Fibroblast of the aortic adventitia (primary cell): Measurements from ENCODE around the gene OR4F15. TPM values are rescaled to one million over a fixed set of nuclear protein-coding genes. Genes with fewer than 3 reads are reported as not detected.
"Not testable (repeated sequence)": the region's sequence is repeated elsewhere in the genome, so short reads cannot be mapped to it uniquely, and the experiment has no call there.

Experiments used
- DNase-seq: peaks from one replicate; pipeline ENCODE4 v3.0.0-alpha.2; 2010; ENCODE audit warnings: low read depth
- H3K4me3 ChIP-seq: 2 replicates; pipeline ENCODE4 v1.5.1; 2011; ENCODE audit warnings: low read depth, mild to moderate bottlenecking, control low read depth, low read length, moderate library complexity
- CTCF ChIP-seq: IDR thresholded peaks from 2 replicates; pipeline ENCODE4 v1.5.1; 2011; ENCODE audit warnings: mild to moderate bottlenecking, low read length, control low read depth, inconsistent platforms; ENCODE audit not compliant: insufficient read depth
- total RNA-seq: library from RNA; depleted of rRNA; stranded (reverse); fragments of >200 nt; gene quantifications from 2 replicates; pipeline ENCODE4 v1.2.3, GENCODE V29; 2012; ENCODE audit warnings: low replicate concordance

The OR4F15 gene
- total RNA-seq, 1 donor, result not detected

GRCh38 chr15:101781928-101782327 is 30.1 kb upstream of the OR4F15 start:
- no peak for DNase-seq
- H3K4me3 ChIP-seq, result no peak overlapping the region
- TF ChIP-seq CTCF, result no peak

GRCh38 chr15:101784644-101785043 is 27.4 kb upstream of the OR4F15 start:
- DNase-seq, result no peak
- TF ChIP-seq CTCF, result no peak
- no peak overlapping the region for H3K4me3 ChIP-seq

DNA sequence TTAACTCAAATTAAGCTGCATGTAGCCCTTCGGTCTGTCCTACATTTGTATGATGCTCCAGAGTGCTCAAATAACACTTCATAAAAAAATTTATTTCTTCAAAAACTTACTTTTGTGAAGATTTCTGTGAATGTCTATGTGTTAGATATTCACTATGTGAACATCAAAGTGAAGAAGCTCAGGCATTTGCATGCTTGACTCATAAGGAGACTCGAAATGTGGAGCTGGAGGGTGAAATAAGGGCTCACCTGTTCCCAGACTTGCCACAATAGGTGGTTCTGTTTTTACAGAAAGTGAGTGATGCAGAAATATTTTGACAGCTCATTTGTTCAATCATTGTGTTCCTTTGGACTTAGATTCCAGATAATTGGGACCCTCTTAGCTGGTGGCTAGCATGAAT is 25.6 kb upstream of the OR4F15 start:
- not testable (repeated sequence) for H3K4me3 ChIP-seq

GRCh38 chr15:101788001-101788400 is 24.0 kb upstream of the OR4F15 start:
- not testable (repeated sequence) for DNase-seq, H3K4me3 ChIP-seq

More for the DNA sequence above, 25.6 kb upstream of the OR4F15 start:
- DNase-seq, result not testable (repeated sequence)

GRCh38 chr15:101788503-101789269 is 23.3 kb upstream of the OR4F15 start:
- H3K4me3 ChIP-seq, DNase-seq: not testable (repeated sequence)

- H3K4me3 ChIP-seq, DNase-seq: not testable (repeated sequence)
These were observed 21.3 kb upstream of the OR4F15 start for GRCh38 chr15:101790748-101791147.

GRCh38 chr15:101793981-101794380 is 18.0 kb upstream of the OR4F15 start:
- H3K4me3 ChIP-seq, DNase-seq: not testable (repeated sequence)

GRCh38 chr15:101795455-101795854 is 16.5 kb upstream of the OR4F15 start:
- no peak for TF ChIP-seq CTCF
- H3K4me3 ChIP-seq, result no peak overlapping the region
- peak; percentile 67 for DNase-seq

DNA sequence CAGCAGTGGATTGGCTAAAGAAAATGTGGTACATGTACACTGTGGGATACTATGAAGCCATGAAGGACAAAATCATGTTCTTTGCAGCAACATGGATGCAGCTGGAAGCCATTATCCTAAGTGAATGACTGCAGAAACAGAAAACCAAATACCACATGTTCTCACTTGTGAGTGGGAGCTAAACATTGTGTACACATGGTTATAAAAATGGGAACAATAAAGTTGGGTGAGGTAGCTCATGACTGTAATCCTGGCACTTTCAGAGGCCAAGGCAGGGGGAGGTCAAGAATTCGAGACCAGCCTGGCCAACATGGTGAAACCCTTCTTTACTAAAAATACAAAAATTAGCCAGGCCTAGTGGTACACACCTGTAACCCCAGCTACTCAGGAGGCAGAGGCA is 12.3 kb upstream of the OR4F15 start:
- DNase-seq, result no peak
- no peak overlapping the region for H3K4me3 ChIP-seq
- TF ChIP-seq CTCF, result no peak

DNA sequence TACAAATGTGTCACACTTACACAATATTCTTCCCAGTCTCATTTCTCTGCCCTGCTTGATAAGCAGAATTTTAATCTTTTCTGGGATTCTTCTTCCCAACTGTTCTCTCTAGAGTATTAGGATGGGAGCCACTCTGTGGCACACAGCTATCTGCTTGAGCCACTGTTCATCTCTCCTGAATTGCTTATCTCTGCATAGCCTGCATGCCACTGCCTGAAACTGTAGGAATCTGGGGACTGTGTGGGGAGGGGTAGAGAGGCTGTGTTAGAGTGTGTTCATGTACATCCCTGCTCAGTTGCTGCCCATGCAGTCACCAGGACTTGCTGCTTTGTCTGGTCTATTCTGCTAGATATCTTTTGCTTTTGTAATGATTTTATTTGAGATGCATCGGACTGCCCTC is 11.0 kb upstream of the OR4F15 start:
- TF ChIP-seq CTCF, result no peak
- DNase-seq, result no peak
- H3K4me3 ChIP-seq, result no peak overlapping the region
